ENCODE measurements around the gene GHRL. TPM values are rescaled to one million over a fixed set of nuclear protein-coding genes. Genes with fewer than 3 reads are reported as not detected.

Gene GHRL
- total RNA-seq, 6 donors from 2014 or later: 1.1 to 14.7 (median 1.8) TPM

GRCh38 chr3:10249833-10250232 lies 42.9 kb downstream of the GHRL start:
- no peaks in the 10 kb centered on the region for H3K27me3 ChIP-seq
- H3K4me1 ChIP-seq: peaks cover 24 to 43% (median 29%) of the 10 kb centered on the region in 4 donors
- no peak for ATAC-seq (ENCODE audit: low FRiP score in 2 of 2)
- WGBS, 2 donors: 24 to 28% methylated on average over 3 of the region's 3 CpGs
- H3K36me3 ChIP-seq: peaks cover 3 to 26% (median 14%) of the 10 kb centered on the region in 4 donors
- H3K4me3 ChIP-seq: peak overlapping the region; percentile 69 to 95 (median 84)
- DNase-seq: no peak
- peaks cover 0 to 15% (median 5%) of the 10 kb centered on the region in 4 donors for H3K9me3 ChIP-seq
- peak overlapping the region in 2 of 4 donors; percentile 89 to 92 for H3K27ac ChIP-seq
- TF ChIP-seq POLR2A (IDR thresholded peaks at IDR 0.05) (no peak), CTCF (IDR thresholded peaks at IDR 0.05) (no peak), POLR2AphosphoS5 (IDR thresholded peaks at IDR 0.05) (no peak), EP300 (IDR thresholded peaks at IDR 0.05) (no peak)

GRCh38 chr3:10248984-10249748 lies 43.6 kb downstream of the GHRL start:
- Histone ChIP-seq H3K36me3 (peaks cover 3 to 27% (median 14%) of the 10 kb centered on the region in 4 donors), H3K27me3 (no peaks in the 10 kb centered on the region), H3K9me3 (peaks cover 0 to 19% (median 5%) of the 10 kb centered on the region in 4 donors), H3K27ac (peak overlapping the region; percentile 89 to 92 (median 90)), H3K4me1 (peaks cover 24 to 38% (median 29%) of the 10 kb centered on the region in 4 donors), H3K4me3 (peak overlapping the region; percentile 69 to 95 (median 84))
- DNase-seq (peak; percentile 51 to 79), ATAC-seq (ENCODE audit: low FRiP score in 2 of 2) (peak in 1 of 2 donors; percentile 40)
- 0 to 2% methylated on average over 12 to 32 of the region's 32 CpGs for WGBS, 2 donors
- TF ChIP-seq POLR2A (IDR thresholded peaks at IDR 0.05) (no peak), EP300 (IDR thresholded peaks at IDR 0.05) (no peak), POLR2AphosphoS5 (IDR thresholded peaks at IDR 0.05) (no peak), CTCF (IDR thresholded peaks at IDR 0.05) (no peak)

GRCh38 chr3:10248184-10248983 lies 44.4 kb downstream of the GHRL start, which contains the start of gene TATDN2:
Gene TATDN2 (plus strand): TSS chr3:10248459. CDS start chr3:10249201, 742 bp downstream.
- ATAC-seq (ENCODE audit: low FRiP score in 2 of 2) (peak; percentile 98 to 100), DNase-seq (peak; percentile 97 to 98)
- peaks cover 24 to 38% (median 29%) of the 10 kb centered on the region in 4 donors for H3K4me1 ChIP-seq
- H3K27ac ChIP-seq: peak within 1 kb of the TSS; percentile 89 to 92 (median 90)
- 0% methylated on average over 17 to 46 of the region's 80 CpGs for WGBS, 2 donors
- H3K4me3 ChIP-seq: peak within 1 kb of the TSS; percentile 69 to 95 (median 84)
- TF ChIP-seq POLR2A (IDR thresholded peaks at IDR 0.05) (peak in 3 of 4 donors; percentile 60 to 96 (median 84)), CTCF (IDR thresholded peaks at IDR 0.05) (peak in 3 of 6 experiments; percentile 12 to 29 (median 15)), POLR2AphosphoS5 (IDR thresholded peaks at IDR 0.05) (peak; percentile 80 to 87), EP300 (IDR thresholded peaks at IDR 0.05) (no peak)
- peaks cover under 1 to 26% (median 8%) of the 10 kb centered on the region in 4 donors for H3K36me3 ChIP-seq
- H3K27me3 ChIP-seq: no peaks in the 10 kb centered on the region
- H3K9me3 ChIP-seq: peaks cover 0 to 19% (median 5%) of the 10 kb centered on the region in 4 donors

- DNase-seq: no peak
- ATAC-seq (ENCODE audit: low FRiP score in 2 of 2): no peak
- Histone ChIP-seq H3K4me3 (peak overlapping the region; percentile 69 to 95 (median 84)), H3K36me3 (peaks cover 0 to 24% (median 3%) of the 10 kb centered on the region in 4 donors), H3K9me3 (peaks cover 0 to 19% (median 5%) of the 10 kb centered on the region in 4 donors), H3K27ac (peak overlapping the region; percentile 89 to 92 (median 90)), H3K27me3 (no peaks in the 10 kb centered on the region), H3K4me1 (peaks cover 24 to 33% (median 29%) of the 10 kb centered on the region in 4 donors)
- no peak for TF ChIP-seq POLR2A (IDR thresholded peaks at IDR 0.05)
- no peak for TF ChIP-seq EP300 (IDR thresholded peaks at IDR 0.05)
- TF ChIP-seq POLR2AphosphoS5 (IDR thresholded peaks at IDR 0.05): no peak
- no peak for TF ChIP-seq CTCF (IDR thresholded peaks at IDR 0.05)
- 49 to 63% methylated on average over 14 of the region's 14 CpGs for WGBS, 2 donors
Observed at GRCh38 chr3:10247679-10248183, 45.0 kb downstream of the GHRL start.

All from upper lobe of left lung (tissue), 6 donors.